Upper lobe of left lung (tissue), 4 donors: ENCODE measurements around the gene FGG.

ENCODE experiments used
- EP300 ChIP-seq, 4 donors: sonication (generic); formaldehyde crosslinking; IDR thresholded peaks; one replicate each; pipeline ENCODE4 v1.5.1; 2017; ENCODE audit warnings: antibody characterized with exemption in 4 of 4, control low read depth in 2 of 4
- POLR2A ChIP-seq, 4 donors: fragments of 450-650 bp; IDR thresholded peaks; one replicate each; pipeline ENCODE4 v1.5.1; 2016 to 2017; ENCODE audit warnings: antibody characterized with exemption in 4 of 4, mild to moderate bottlenecking in 2 of 4

DNA sequence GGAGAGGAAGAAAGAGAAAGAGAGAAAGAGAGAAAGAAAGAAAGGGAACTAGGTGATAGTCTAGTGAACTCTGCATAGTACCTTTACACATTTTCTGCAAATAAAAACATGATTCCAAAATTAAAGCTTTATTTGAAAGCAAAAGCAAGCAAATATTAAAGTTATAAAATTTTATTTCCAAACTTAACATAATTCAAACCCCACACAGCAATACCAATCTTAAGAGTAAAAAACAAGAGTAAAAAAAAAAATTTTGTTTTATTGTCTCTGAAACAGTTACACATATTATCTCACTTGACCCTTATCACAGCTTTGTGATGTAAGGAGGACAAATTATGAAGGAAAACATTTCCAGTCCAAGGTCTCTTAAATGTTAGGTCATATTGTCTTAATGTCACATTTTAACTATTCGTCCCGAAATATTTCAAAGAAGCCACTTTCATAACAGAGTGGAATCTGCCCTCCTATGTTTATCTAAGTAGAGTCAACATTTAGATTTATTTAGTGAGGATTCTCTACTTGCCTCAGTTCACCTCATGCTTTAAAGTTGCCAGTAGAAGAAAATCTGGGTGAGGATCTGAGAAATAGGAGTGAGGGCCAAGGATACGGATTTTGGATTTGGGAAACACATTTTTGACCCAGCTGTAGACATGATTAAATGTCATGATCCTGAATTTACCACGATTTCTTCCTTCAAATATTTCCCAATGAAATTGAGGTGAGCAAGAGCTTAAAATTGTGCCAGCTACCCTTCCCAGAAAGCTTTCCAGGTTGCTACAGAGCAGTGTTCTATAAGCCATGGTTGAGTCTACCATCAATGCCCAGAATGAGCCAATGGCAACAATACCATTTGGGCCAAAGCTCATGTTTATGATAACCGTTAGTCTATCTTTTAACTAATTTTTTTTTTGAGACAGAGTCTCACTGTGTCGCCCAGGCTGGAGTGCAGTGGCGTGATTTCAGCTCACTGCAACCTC lies 14.4 kb downstream of the FGG start:
- TF ChIP-seq POLR2A (IDR thresholded peaks at IDR 0.05), result no peak
- TF ChIP-seq EP300 (IDR thresholded peaks at IDR 0.05), result no peak
